HL-60 (cell line): Measurements from ENCODE around the gene S100A6.

Experiments
- CTCF ChIP-seq: IDR thresholded peaks from one replicate; pipeline ENCODE4 v1.5.1; 2011; ENCODE audit warnings: low read length, control low read depth, inconsistent platforms; ENCODE audit not compliant: insufficient read depth
- GABPA ChIP-seq: IDR thresholded peaks from 2 replicates; pipeline ENCODE4 v1.6.1; 2012; ENCODE audit warnings: low read depth
- POLR2AphosphoS5 ChIP-seq: IDR thresholded peaks from 2 replicates; pipeline ENCODE4 v1.6.1; 2012; ENCODE audit warnings: low read depth
- REST ChIP-seq: IDR thresholded peaks from 2 replicates; pipeline ENCODE4 v1.6.1; 2012; ENCODE audit warnings: low read depth; ENCODE audit not compliant: insufficient replicate concordance
- SPI1 ChIP-seq: IDR thresholded peaks from 2 replicates; pipeline ENCODE4 v1.6.1; 2012; ENCODE audit warnings: low read depth, mild to moderate bottlenecking, borderline replicate concordance

- TF ChIP-seq POLR2AphosphoS5 (no peak), CTCF (no peak), REST (no peak), GABPA (no peak), SPI1 (no peak)
Measured at GRCh38 chr1:153577624-153578051, 41.8 kb upstream of the S100A6 start.
